GM23338 (cell line): ENCODE data around the gene CXorf65. TPM values are rescaled to one million over a fixed set of nuclear protein-coding genes. Genes with fewer than 3 reads are reported as not detected.

Experiments used
- ATAC-seq: fragments of 200-7000 bp; cut with Tn5 transposase; 3 replicates; pipeline ENCODE4 v1.9.1; 2020
- DNase-seq: peaks from one replicate; pipeline ENCODE4 v3.0.0-alpha.2; 2015; ENCODE audit warnings: low spot score
- H2AFZ ChIP-seq: fragments of 200-600 bp; sonication (generic); 2 replicates; pipeline ENCODE4 v1.8.0; 2016; ENCODE audit warnings: antibody characterized with exemption, mild to moderate bottlenecking, moderate library complexity
- H3F3A ChIP-seq: fragments of 200-600 bp; sonication (generic); replicated peaks from 2 replicates; pipeline ENCODE4 v1.8.0; 2017; ENCODE audit warnings: antibody characterized with exemption, mixed run types, low read depth
- H3K27ac ChIP-seq: fragments of 200-600 bp; sonication (generic); 2 replicates; pipeline ENCODE4 v1.6.1; 2016; ENCODE audit warnings: low read depth
- H3K27me3 ChIP-seq: fragments of 200-600 bp; sonication (generic); 2 replicates; pipeline ENCODE4 v1.8.0; 2016; ENCODE audit warnings: mild to moderate bottlenecking, mixed run types, moderate library complexity; ENCODE audit not compliant: insufficient read depth
- H3K36me3 ChIP-seq: fragments of 200-600 bp; sonication (generic); 2 replicates; pipeline ENCODE4 v1.8.0; 2016; ENCODE audit warnings: mild to moderate bottlenecking; ENCODE audit not compliant: insufficient read depth
- H3K4me1 ChIP-seq: fragments of 200-600 bp; sonication (generic); 2 replicates; pipeline ENCODE4 v1.8.0; 2016; ENCODE audit warnings: mild to moderate bottlenecking, moderate library complexity; ENCODE audit not compliant: insufficient read depth
- H3K4me2 ChIP-seq: fragments of 200-600 bp; sonication (generic); 2 replicates; pipeline ENCODE4 v1.7.1; 2017; ENCODE audit warnings: mixed run types
- H3K4me3 ChIP-seq: fragments of 200-600 bp; sonication (generic); 2 replicates; pipeline ENCODE4 v1.6.1; 2016; ENCODE audit warnings: mixed run types
- H3K79me2 ChIP-seq: fragments of 200-600 bp; sonication (generic); replicated peaks from 2 replicates; pipeline ENCODE4 v1.8.0; 2017; ENCODE audit warnings: mild to moderate bottlenecking; ENCODE audit not compliant: insufficient read depth
- H3K9me2 ChIP-seq: fragments of 200-600 bp; sonication (generic); 2 replicates; pipeline ENCODE4 v1.8.0; 2017; ENCODE audit not compliant: insufficient read depth
- H4K20me1 ChIP-seq: fragments of 200-600 bp; sonication (generic); replicated peaks from 2 replicates; pipeline ENCODE4 v1.8.0; 2017; ENCODE audit warnings: mild to moderate bottlenecking; ENCODE audit not compliant: insufficient read depth
- H3K27ac Mint-ChIP-seq: 2 replicates; pipeline ENCODE4 v1.8.0; 2020; ENCODE audit warnings: inconsistent platforms, mild to moderate bottlenecking, moderate library complexity, mixed read lengths
- H3K27me3 Mint-ChIP-seq: 3 replicates; pipeline ENCODE4 v1.8.0; 2022; ENCODE audit warnings: low read depth, mild to moderate bottlenecking, moderate library complexity, mixed read lengths, inconsistent platforms; ENCODE audit not compliant: insufficient read depth, poor library complexity
- H3K36me3 Mint-ChIP-seq: 3 replicates; pipeline ENCODE4 v1.8.0; 2021; ENCODE audit warnings: low read depth, mild to moderate bottlenecking, inconsistent platforms, moderate library complexity, mixed read lengths
- H3K4me1 Mint-ChIP-seq: 3 replicates; pipeline ENCODE4 v1.8.0; 2020; ENCODE audit warnings: mild to moderate bottlenecking, inconsistent platforms, mixed read lengths
- H3K4me3 Mint-ChIP-seq: 3 replicates; pipeline ENCODE4 v1.8.0; 2021; ENCODE audit warnings: moderate library complexity, mild to moderate bottlenecking, inconsistent platforms, mixed read lengths
- H3K9me3 Mint-ChIP-seq: 3 replicates; pipeline ENCODE4 v1.8.0; 2020; ENCODE audit warnings: moderate library complexity, mild to moderate bottlenecking, inconsistent platforms, mixed read lengths
- CREB1 ChIP-seq: fragments of 250-450 bp; sonication (Bioruptor Pico); IDR thresholded peaks from 2 replicates; pipeline ENCODE4 v1.5.0; 2020; ENCODE audit warnings: low read depth, mild to moderate bottlenecking, moderate library complexity
- EZH2 ChIP-seq: fragments of 200-600 bp; sonication (generic); IDR thresholded peaks from one replicate; pipeline ENCODE4 v1.8.0; 2017; ENCODE audit warnings: antibody characterized with exemption, mild to moderate bottlenecking, low read depth; ENCODE audit not compliant: unreplicated experiment
- EZH2phosphoT487 ChIP-seq: fragments of 200-600 bp; sonication (generic); IDR thresholded peaks from one replicate; pipeline ENCODE4 v1.8.1; 2018; ENCODE audit warnings: antibody characterized with exemption; ENCODE audit not compliant: unreplicated experiment
- JUNB ChIP-seq: IDR thresholded peaks from one replicate; pipeline ENCODE4 v1.6.1; 2016; ENCODE audit warnings: antibody characterized with exemption; ENCODE audit not compliant: unreplicated experiment
- NANOG ChIP-seq: IDR thresholded peaks from 2 replicates; pipeline ENCODE4 v1.6.1; 2016; ENCODE audit warnings: antibody characterized with exemption, borderline replicate concordance
- POLR2AphosphoS5 ChIP-seq: IDR thresholded peaks from 2 replicates; pipeline ENCODE4 v1.6.1; 2016; ENCODE audit warnings: antibody characterized with exemption, low read depth
- STAT1 ChIP-seq: IDR thresholded peaks from one replicate; pipeline ENCODE4 v1.6.1; 2016; ENCODE audit warnings: antibody characterized with exemption; ENCODE audit not compliant: unreplicated experiment
- ZNF114 ChIP-seq: fragments of 250-450 bp; sonication (Bioruptor Pico); IDR thresholded peaks from 2 replicates; pipeline ENCODE4 v1.5.0; 2020; ENCODE audit warnings: mild to moderate bottlenecking, moderate library complexity
- ZNF331 ChIP-seq: fragments of 250-450 bp; sonication (Bioruptor Pico); IDR thresholded peaks from 2 replicates; pipeline ENCODE4 v1.5.0; 2020; ENCODE audit warnings: low read depth, mild to moderate bottlenecking, moderate library complexity
- polyA plus RNA-seq: library from polyadenylated mRNA; unstranded; fragments of >200 nt; fragmentation: Nextera tagmentation; extraction: Ambion mirVana; gene quantifications from 2 replicates; pipeline ENCODE4 v1.2.1, GENCODE V29; 2016
- total RNA-seq: library from RNA; depleted of rRNA; stranded (reverse); fragments of >200 nt; shearing (Covaris generic); gene quantifications from 2 replicates; pipeline ENCODE4 v1.2.3, GENCODE V29; 2014
- TF ChIP-seq, protein P1 (sequence below): IDR thresholded peaks from one replicate; pipeline ENCODE4 v1.6.1; 2018; ENCODE audit warnings: antibody characterized with exemption; ENCODE audit not compliant: unreplicated experiment
- TF ChIP-seq, protein P2 (sequence below): IDR thresholded peaks from 2 replicates; pipeline ENCODE4 v1.6.1; 2016; ENCODE audit warnings: antibody characterized with exemption

CXorf65 gene
- total and polyA plus RNA-seq, 2 experiments from 2014 or later: 0.79 TPM; not detected in 1

- peaks cover 41% of the 10 kb centered on the region for H3K4me1 ChIP-seq
- H3K36me3 Mint-ChIP-seq: peaks cover 10% of the 10 kb centered on the region; the same call in 1 of the 3 replicates
- H3K4me3 Mint-ChIP-seq: no peak overlapping the region
- H3F3A ChIP-seq: 0 out of 2 replicates have a peak, but pooled peaks cover 5% of the 10 kb centered on the region
- H3K27me3 Mint-ChIP-seq: peaks cover 6% of the 10 kb centered on the region
- no peaks in the 10 kb centered on the region for H3K9me2 ChIP-seq
- no peak overlapping the region for H3K4me2 ChIP-seq
- DNase-seq (no peak), ATAC-seq (no peak)
- no peaks in the 10 kb centered on the region for H3K36me3 ChIP-seq
- H3K4me3 ChIP-seq: no peak overlapping the region
- H3K27ac Mint-ChIP-seq: no peak overlapping the region
- no peak overlapping the region for H2AFZ ChIP-seq
- H3K4me1 Mint-ChIP-seq: peaks cover 42% of the 10 kb centered on the region
- H3K9me3 Mint-ChIP-seq: no peaks in the 10 kb centered on the region
- TF ChIP-seq JUNB: no peak
- H4K20me1 ChIP-seq: no peaks in the 10 kb centered on the region
- H3K79me2 ChIP-seq: 0 out of 2 replicates have a peak, but pooled peaks cover 5% of the 10 kb centered on the region
- no peak overlapping the region for H3K27ac ChIP-seq
- H3K27me3 ChIP-seq: peaks cover 4% of the 10 kb centered on the region; the same call in 1 of the 2 replicates
Observed at GRCh38 chrX:71105628-71106027, 912 bp downstream of the CXorf65 start.

GRCh38 chrX:71103110-71103983 is 3.2 kb downstream of the CXorf65 start:
- Histone ChIP-seq H3K27ac (peak overlapping the region; percentile 96), H4K20me1 (no peaks in the 10 kb centered on the region), H3K4me1 (peaks cover 51% of the 10 kb centered on the region), H3K36me3 (no peaks in the 10 kb centered on the region), H3K27me3 (no peaks in the 10 kb centered on the region), H2AFZ (no peak overlapping the region), H3K9me2 (no peaks in the 10 kb centered on the region), H3K79me2 (0 out of 2 replicates have a peak, but pooled peaks cover 5% of the 10 kb centered on the region), H3F3A (peaks cover 5% of the 10 kb centered on the region; the same call in 1 of the 2 replicates), H3K4me2 (peak overlapping the region; percentile 80), H3K4me3 (peak overlapping the region; percentile 53)
- peaks cover 54% of the 10 kb centered on the region for H3K4me1 Mint-ChIP-seq
- peaks cover 10% of the 10 kb centered on the region; the same call in 1 of the 3 replicates for H3K36me3 Mint-ChIP-seq
- H3K9me3 Mint-ChIP-seq: no peaks in the 10 kb centered on the region
- peak; percentile 80 for DNase-seq
- ATAC-seq: peak; percentile 65
- H3K27ac Mint-ChIP-seq: peak overlapping the region; percentile 83
- peaks cover 6% of the 10 kb centered on the region for H3K27me3 Mint-ChIP-seq
- peak overlapping the region; percentile 68 for H3K4me3 Mint-ChIP-seq
- TF ChIP-seq, protein P1, sequence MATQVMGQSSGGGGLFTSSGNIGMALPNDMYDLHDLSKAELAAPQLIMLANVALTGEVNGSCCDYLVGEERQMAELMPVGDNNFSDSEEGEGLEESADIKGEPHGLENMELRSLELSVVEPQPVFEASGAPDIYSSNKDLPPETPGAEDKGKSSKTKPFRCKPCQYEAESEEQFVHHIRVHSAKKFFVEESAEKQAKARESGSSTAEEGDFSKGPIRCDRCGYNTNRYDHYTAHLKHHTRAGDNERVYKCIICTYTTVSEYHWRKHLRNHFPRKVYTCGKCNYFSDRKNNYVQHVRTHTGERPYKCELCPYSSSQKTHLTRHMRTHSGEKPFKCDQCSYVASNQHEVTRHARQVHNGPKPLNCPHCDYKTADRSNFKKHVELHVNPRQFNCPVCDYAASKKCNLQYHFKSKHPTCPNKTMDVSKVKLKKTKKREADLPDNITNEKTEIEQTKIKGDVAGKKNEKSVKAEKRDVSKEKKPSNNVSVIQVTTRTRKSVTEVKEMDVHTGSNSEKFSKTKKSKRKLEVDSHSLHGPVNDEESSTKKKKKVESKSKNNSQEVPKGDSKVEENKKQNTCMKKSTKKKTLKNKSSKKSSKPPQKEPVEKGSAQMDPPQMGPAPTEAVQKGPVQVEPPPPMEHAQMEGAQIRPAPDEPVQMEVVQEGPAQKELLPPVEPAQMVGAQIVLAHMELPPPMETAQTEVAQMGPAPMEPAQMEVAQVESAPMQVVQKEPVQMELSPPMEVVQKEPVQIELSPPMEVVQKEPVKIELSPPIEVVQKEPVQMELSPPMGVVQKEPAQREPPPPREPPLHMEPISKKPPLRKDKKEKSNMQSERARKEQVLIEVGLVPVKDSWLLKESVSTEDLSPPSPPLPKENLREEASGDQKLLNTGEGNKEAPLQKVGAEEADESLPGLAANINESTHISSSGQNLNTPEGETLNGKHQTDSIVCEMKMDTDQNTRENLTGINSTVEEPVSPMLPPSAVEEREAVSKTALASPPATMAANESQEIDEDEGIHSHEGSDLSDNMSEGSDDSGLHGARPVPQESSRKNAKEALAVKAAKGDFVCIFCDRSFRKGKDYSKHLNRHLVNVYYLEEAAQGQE: no peak
- no peak for TF ChIP-seq STAT1
- TF ChIP-seq POLR2AphosphoS5: peak; percentile 21; the same call in 1 of the 2 replicates
- 0 out of 2 replicates have a peak, but pooled peaks have one; percentile 25 for TF ChIP-seq CREB1 (CRISPR knock-in tag)
- no peak for TF ChIP-seq NANOG
- TF ChIP-seq, protein P2, sequence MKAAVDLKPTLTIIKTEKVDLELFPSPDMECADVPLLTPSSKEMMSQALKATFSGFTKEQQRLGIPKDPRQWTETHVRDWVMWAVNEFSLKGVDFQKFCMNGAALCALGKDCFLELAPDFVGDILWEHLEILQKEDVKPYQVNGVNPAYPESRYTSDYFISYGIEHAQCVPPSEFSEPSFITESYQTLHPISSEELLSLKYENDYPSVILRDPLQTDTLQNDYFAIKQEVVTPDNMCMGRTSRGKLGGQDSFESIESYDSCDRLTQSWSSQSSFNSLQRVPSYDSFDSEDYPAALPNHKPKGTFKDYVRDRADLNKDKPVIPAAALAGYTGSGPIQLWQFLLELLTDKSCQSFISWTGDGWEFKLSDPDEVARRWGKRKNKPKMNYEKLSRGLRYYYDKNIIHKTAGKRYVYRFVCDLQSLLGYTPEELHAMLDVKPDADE: no peak
- TF ChIP-seq ZNF331 (CRISPR knock-in tag): no peak
- no peak for TF ChIP-seq ZNF114 (CRISPR knock-in tag)
- no peak for TF ChIP-seq JUNB
- TF ChIP-seq EZH2phosphoT487: no peak
- TF ChIP-seq EZH2: no peak
